Cardiac fibroblast (primary cell): Measurements from ENCODE around the gene CAPN13.
A peak's percentile ranks its signal among the peaks of the same experiment; 100 is the strongest.

ENCODE experiments used
- DNase-seq, 2 donors: peaks; one replicate each; pipeline versions ENCODE4 v3.0.0 to v3.0.0-alpha.2; 2010; ENCODE audit warnings: low read depth in 2 of 2
- H3K4me3 ChIP-seq, 2 donors: replicated peaks in 1 of 2; 1 replicate in 1 of 2; 2 replicates in 1 of 2; pipeline ENCODE4 v1.5.1; 2011; ENCODE audit warnings: low read depth in 2 of 2, low read length in 2 of 2, mild to moderate bottlenecking in 2 of 2, moderate library complexity in 1 of 2
- CTCF ChIP-seq: IDR thresholded peaks from one replicate; pipeline ENCODE4 v1.5.1; 2011; ENCODE audit warnings: low read depth, mild to moderate bottlenecking, low read length, inconsistent platforms

CAPN13 gene

GRCh38 chr2:30781451-30781850, 25.8 kb downstream of the CAPN13 start:
- no peak for DNase-seq
- no peak for TF ChIP-seq CTCF
- H3K4me3 ChIP-seq: no peak overlapping the region

- no peak for DNase-seq
- TF ChIP-seq CTCF: no peak
- no peak overlapping the region for H3K4me3 ChIP-seq
These were observed 26.4 kb downstream of the CAPN13 start for GRCh38 chr2:30780776-30781330.

- DNase-seq: no peak
- TF ChIP-seq CTCF: no peak
- H3K4me3 ChIP-seq: no peak overlapping the region
These were observed 28.6 kb downstream of the CAPN13 start for GRCh38 chr2:30778611-30779010.

GRCh38 chr2:30777661-30778505, 29.4 kb downstream of the CAPN13 start:
- no peak for TF ChIP-seq CTCF
- H3K4me3 ChIP-seq: no peak overlapping the region
- no peak for DNase-seq

- no peak for TF ChIP-seq CTCF
- no peak overlapping the region for H3K4me3 ChIP-seq
- no peak for DNase-seq
These were observed 30.2 kb downstream of the CAPN13 start for GRCh38 chr2:30776831-30777635.

GRCh38 chr2:30775833-30776232, 31.4 kb downstream of the CAPN13 start:
- no peak overlapping the region for H3K4me3 ChIP-seq
- peak in 1 of 2 donors; percentile 1 for DNase-seq
- no peak for TF ChIP-seq CTCF
